Kidney epithelial cell (primary cell): ENCODE results near the gene CACNB2. TPM values are rescaled to one million over a fixed set of nuclear protein-coding genes. Genes with fewer than 3 reads are reported as not detected.
"Not testable (repeated sequence)": the region's sequence is repeated elsewhere in the genome, so short reads cannot be mapped to it uniquely, and the experiment has no call there.

Source experiments
- DNase-seq: peaks from one replicate; pipeline ENCODE4 v3.0.0-alpha.2; 2010; ENCODE audit warnings: low read depth
- H3K27me3 ChIP-seq: 2 replicates; pipeline ENCODE4 v1.6.0; 2011; ENCODE audit warnings: low read length; ENCODE audit not compliant: control insufficient read depth, insufficient read depth
- H3K36me3 ChIP-seq: 2 replicates; pipeline ENCODE4 v1.5.1; 2011; ENCODE audit warnings: low read length; ENCODE audit not compliant: control insufficient read depth, insufficient read depth
- H3K4me3 ChIP-seq: 2 replicates; pipeline ENCODE4 v1.5.1; 2011; ENCODE audit warnings: low read depth, mild to moderate bottlenecking, control low read depth, low read length
- CTCF ChIP-seq: IDR thresholded peaks from 2 replicates; pipeline ENCODE4 v1.5.1; 2011; ENCODE audit warnings: mild to moderate bottlenecking, moderate library complexity, low read length, control low read depth, inconsistent platforms; ENCODE audit not compliant: insufficient read depth, poor library complexity, severe bottlenecking
- total RNA-seq: library from RNA; depleted of rRNA; stranded (reverse); fragments of >200 nt; gene quantifications from 2 replicates; pipeline ENCODE4 v1.2.3, GENCODE V29; 2015

The CACNB2 gene
- total RNA-seq, 1 donor from 2014 or later, result 0.04 TPM

GRCh38 chr10:18429335-18429734, 289.1 kb downstream of the CACNB2 start:
- Histone ChIP-seq H3K4me3 (no peak overlapping the region), H3K36me3 (no peaks in the 10 kb centered on the region), H3K27me3 (no peaks in the 10 kb centered on the region)
- DNase-seq, result no peak
- TF ChIP-seq CTCF, result no peak

GRCh38 chr10:18436902-18437301, 296.7 kb downstream of the CACNB2 start:
- DNase-seq, result no peak
- no peak overlapping the region for H3K4me3 ChIP-seq
- H3K27me3 ChIP-seq, result no peaks in the 10 kb centered on the region
- no peak for TF ChIP-seq CTCF
- H3K36me3 ChIP-seq, result no peaks in the 10 kb centered on the region

DNA sequence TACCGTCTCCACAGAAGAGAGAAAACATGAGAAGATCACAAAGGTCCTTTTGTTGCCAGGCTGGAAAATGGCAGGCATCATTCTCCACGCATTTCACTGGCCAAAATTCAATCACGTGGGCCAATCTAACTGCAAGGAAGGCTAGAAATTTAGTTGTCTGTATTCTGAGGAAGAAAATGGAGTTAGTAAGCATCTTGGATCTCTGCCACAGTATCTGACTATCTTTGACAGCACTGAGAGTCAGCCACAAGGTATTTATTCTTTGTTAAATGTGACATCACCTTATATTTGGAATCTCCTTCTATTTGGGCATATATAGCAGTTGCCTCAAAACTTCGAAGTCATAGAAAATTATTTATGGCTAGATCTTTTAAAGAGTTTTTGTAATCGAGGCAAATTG, 297.3 kb downstream of the CACNB2 start:
- DNase-seq, result no peak
- no peak overlapping the region for H3K4me3 ChIP-seq
- H3K27me3 ChIP-seq, result no peaks in the 10 kb centered on the region
- no peak for TF ChIP-seq CTCF
- no peaks in the 10 kb centered on the region for H3K36me3 ChIP-seq

GRCh38 chr10:18438361-18439126, 298.3 kb downstream of the CACNB2 start:
- no peak for TF ChIP-seq CTCF
- Histone ChIP-seq H3K4me3 (no peak overlapping the region), H3K36me3 (no peaks in the 10 kb centered on the region), H3K27me3 (no peaks in the 10 kb centered on the region)
- no peak for DNase-seq

GRCh38 chr10:18439601-18440000, 299.4 kb downstream of the CACNB2 start:
- DNase-seq, result no peak
- Histone ChIP-seq H3K27me3 (no peaks in the 10 kb centered on the region), H3K36me3 (no peaks in the 10 kb centered on the region), H3K4me3 (no peak overlapping the region)
- TF ChIP-seq CTCF, result no peak

- H3K4me3 ChIP-seq, H3K36me3 ChIP-seq, DNase-seq, H3K27me3 ChIP-seq: not testable (repeated sequence)
These were observed 305.4 kb downstream of the CACNB2 start for GRCh38 chr10:18445635-18446034.
